Adipocyte (in vitro differentiated cells): ENCODE measurements around the gene SOX5.

Experiments used
- DNase-seq: peaks from one replicate; pipeline ENCODE4 v3.0.0-alpha.2; 2015; ENCODE audit warnings: low read depth
- H3K27me3 ChIP-seq: replicated peaks from 2 replicates; pipeline ENCODE4 v1.7.0; 2013; ENCODE audit warnings: mild to moderate bottlenecking, low read length, moderate library complexity; ENCODE audit not compliant: control insufficient read depth, insufficient read depth
- H3K36me3 ChIP-seq: 2 replicates; pipeline ENCODE4 v1.7.0; 2013; ENCODE audit warnings: low read length, mild to moderate bottlenecking, moderate library complexity; ENCODE audit not compliant: control insufficient read depth, insufficient read depth, severe bottlenecking
- H3K4me1 ChIP-seq: 2 replicates; pipeline ENCODE4 v1.7.0; 2013; ENCODE audit warnings: mild to moderate bottlenecking, low read length, moderate library complexity; ENCODE audit not compliant: control insufficient read depth, insufficient read depth
- H3K4me3 ChIP-seq: 2 replicates; pipeline ENCODE4 v1.7.0; 2013; ENCODE audit warnings: mild to moderate bottlenecking, low read length, moderate library complexity
- H3K9ac ChIP-seq: 2 replicates; pipeline ENCODE4 v1.7.0; 2013; ENCODE audit warnings: mild to moderate bottlenecking, low read length, moderate library complexity
- H3K9me3 ChIP-seq: 2 replicates; pipeline ENCODE4 v1.7.0; 2013; ENCODE audit warnings: mild to moderate bottlenecking, low read length, moderate library complexity; ENCODE audit not compliant: control insufficient read depth

Gene SOX5

GRCh38 chr12:23906329-23906728 is 43.1 kb downstream of the SOX5 start:
- H3K4me1 ChIP-seq = no peaks in the 10 kb centered on the region
- H3K36me3 ChIP-seq = no peaks in the 10 kb centered on the region
- no peaks in the 10 kb centered on the region for H3K27me3 ChIP-seq
- no peak overlapping the region for H3K4me3 ChIP-seq
- no peaks in the 10 kb centered on the region for H3K9me3 ChIP-seq
- no peak for DNase-seq
- no peak overlapping the region for H3K9ac ChIP-seq

- H3K9me3 ChIP-seq = no peaks in the 10 kb centered on the region
- no peaks in the 10 kb centered on the region for H3K36me3 ChIP-seq
- H3K27me3 ChIP-seq = no peaks in the 10 kb centered on the region
Measured at GRCh38 chr12:23899434-23899833, 50.0 kb downstream of the SOX5 start.

GRCh38 chr12:23898121-23898520 is 51.3 kb downstream of the SOX5 start:
- H3K4me3 ChIP-seq = no peak overlapping the region
- no peaks in the 10 kb centered on the region for H3K27me3 ChIP-seq
- no peaks in the 10 kb centered on the region for H3K9me3 ChIP-seq
- H3K9ac ChIP-seq = no peak overlapping the region
- H3K4me1 ChIP-seq = no peaks in the 10 kb centered on the region
- DNase-seq = no peak
- no peaks in the 10 kb centered on the region for H3K36me3 ChIP-seq

More at GRCh38 chr12:23899434-23899833, 50.0 kb downstream of the SOX5 start:
- H3K4me3 ChIP-seq = no peak overlapping the region
- DNase-seq = no peak
- no peaks in the 10 kb centered on the region for H3K4me1 ChIP-seq
- H3K9ac ChIP-seq = no peak overlapping the region

- H3K9me3 ChIP-seq = no peaks in the 10 kb centered on the region
- H3K4me1 ChIP-seq = no peaks in the 10 kb centered on the region
- no peak overlapping the region for H3K4me3 ChIP-seq
- no peak for DNase-seq
- H3K9ac ChIP-seq = no peak overlapping the region
- no peaks in the 10 kb centered on the region for H3K27me3 ChIP-seq
- H3K36me3 ChIP-seq = no peaks in the 10 kb centered on the region
Measured at GRCh38 chr12:23895792-23896218, 53.7 kb downstream of the SOX5 start.

- DNase-seq = no peak
- Histone ChIP-seq H3K27me3 (no peaks in the 10 kb centered on the region), H3K9ac (no peak overlapping the region), H3K4me3 (no peak overlapping the region), H3K36me3 (no peaks in the 10 kb centered on the region), H3K4me1 (no peaks in the 10 kb centered on the region), H3K9me3 (no peaks in the 10 kb centered on the region)
Measured at GRCh38 chr12:23893611-23894010, 55.9 kb downstream of the SOX5 start.

DNA sequence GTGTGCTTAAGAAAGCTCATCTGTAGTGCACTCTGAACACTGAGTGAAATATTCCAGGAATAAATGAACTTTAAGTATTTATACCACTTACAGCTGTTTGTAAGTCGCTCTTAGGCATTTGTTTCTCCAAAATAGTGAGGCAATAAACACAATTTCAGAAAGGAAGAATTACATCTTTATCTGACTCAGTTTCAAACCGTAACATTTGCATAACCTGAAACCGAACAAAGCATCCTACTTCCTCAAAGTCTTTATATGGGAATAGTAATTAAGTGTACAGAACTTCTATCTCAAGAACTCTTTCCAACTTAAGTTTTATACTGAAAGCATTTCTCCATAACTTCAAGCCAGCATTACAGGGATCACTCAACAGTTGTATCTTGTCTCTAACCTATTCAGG is 58.4 kb downstream of the SOX5 start:
- Histone ChIP-seq H3K9me3 (no peaks in the 10 kb centered on the region), H3K4me3 (no peak overlapping the region), H3K9ac (no peak overlapping the region), H3K36me3 (no peaks in the 10 kb centered on the region), H3K27me3 (no peaks in the 10 kb centered on the region), H3K4me1 (no peaks in the 10 kb centered on the region)
- no peak for DNase-seq

- DNase-seq = no peak
- H3K36me3 ChIP-seq = no peaks in the 10 kb centered on the region
- no peaks in the 10 kb centered on the region for H3K9me3 ChIP-seq
- no peak overlapping the region for H3K9ac ChIP-seq
- H3K4me3 ChIP-seq = no peak overlapping the region
- H3K4me1 ChIP-seq = no peaks in the 10 kb centered on the region
- no peaks in the 10 kb centered on the region for H3K27me3 ChIP-seq
Measured at GRCh38 chr12:23889069-23889440, 60.4 kb downstream of the SOX5 start.

GRCh38 chr12:23888396-23889068 is 60.9 kb downstream of the SOX5 start:
- Histone ChIP-seq H3K4me3 (no peak overlapping the region), H3K36me3 (no peaks in the 10 kb centered on the region), H3K4me1 (no peaks in the 10 kb centered on the region), H3K9me3 (no peaks in the 10 kb centered on the region), H3K9ac (no peak overlapping the region), H3K27me3 (no peaks in the 10 kb centered on the region)
- no peak for DNase-seq

DNA sequence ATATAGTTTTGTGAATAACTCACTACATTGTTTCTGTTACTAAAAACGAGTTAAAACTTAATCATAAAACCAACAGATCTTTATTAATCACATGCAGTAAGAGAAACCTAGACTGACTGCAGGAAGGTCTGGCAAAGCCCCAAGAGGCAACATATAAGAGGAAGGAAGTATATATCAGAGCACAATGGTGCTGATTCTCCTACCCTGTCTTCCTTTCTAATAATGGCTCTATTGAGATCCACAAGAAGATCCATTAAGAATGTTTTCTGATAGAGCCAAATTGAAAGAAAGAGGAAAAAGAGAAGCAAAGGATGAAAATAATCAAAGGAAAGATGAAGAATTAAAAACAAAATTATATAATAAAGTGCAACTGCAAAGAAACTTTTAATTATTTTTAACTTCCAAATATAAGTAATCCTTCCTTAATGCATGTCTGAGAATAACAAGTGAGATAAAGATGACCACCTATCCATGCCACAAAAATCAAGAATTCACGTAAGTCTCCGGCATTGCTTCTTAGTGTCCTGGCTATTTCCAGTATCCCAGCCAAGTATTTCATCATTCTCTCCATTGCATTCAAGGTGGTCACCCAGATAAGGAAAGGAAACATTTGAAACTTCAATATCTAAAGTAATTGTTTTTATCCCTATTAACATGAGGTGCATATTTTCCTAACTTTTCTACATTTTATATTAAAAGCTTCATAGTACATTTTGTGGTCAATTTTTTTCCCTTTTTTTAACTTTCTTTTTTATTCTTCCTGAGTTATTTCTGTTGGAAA is 62.2 kb downstream of the SOX5 start:
- Histone ChIP-seq H3K36me3 (no peaks in the 10 kb centered on the region), H3K4me1 (no peaks in the 10 kb centered on the region), H3K9me3 (no peaks in the 10 kb centered on the region), H3K9ac (no peak overlapping the region), H3K4me3 (no peak overlapping the region), H3K27me3 (no peaks in the 10 kb centered on the region)
- no peak for DNase-seq

GRCh38 chr12:23885394-23885793 is 64.1 kb downstream of the SOX5 start:
- Histone ChIP-seq H3K27me3 (no peaks in the 10 kb centered on the region), H3K4me3 (no peak overlapping the region), H3K36me3 (no peaks in the 10 kb centered on the region), H3K9ac (no peak overlapping the region), H3K4me1 (no peaks in the 10 kb centered on the region), H3K9me3 (no peaks in the 10 kb centered on the region)
- DNase-seq = no peak

GRCh38 chr12:23884909-23885308 is 64.6 kb downstream of the SOX5 start:
- Histone ChIP-seq H3K9ac (no peak overlapping the region), H3K27me3 (no peaks in the 10 kb centered on the region), H3K9me3 (no peaks in the 10 kb centered on the region), H3K4me1 (no peaks in the 10 kb centered on the region), H3K4me3 (no peak overlapping the region), H3K36me3 (no peaks in the 10 kb centered on the region)
- no peak for DNase-seq
